Psoas muscle (tissue), 8 donors: ENCODE measurements around the gene KLF15. TPM values are rescaled to one million over a fixed set of nuclear protein-coding genes. Genes with fewer than 3 reads are reported as not detected.
"Not testable (repeated sequence)": the region's sequence is repeated elsewhere in the genome, so short reads cannot be mapped to it uniquely, and the experiment has no call there.

Experiments
- ATAC-seq, 4 donors: fragments of 200-7000 bp; cut with Tn5 transposase; one replicate each; pipeline ENCODE4 v1.9.1; 2020; ENCODE audit warnings: moderate library complexity in 3 of 4, mild to moderate bottlenecking in 2 of 4
- DNase-seq, 2 donors: peaks; one replicate each; pipeline ENCODE4 v3.0.0-alpha.2; 2020
- H3K27ac ChIP-seq: fragments of 200-600 bp; one replicate; pipeline ENCODE4 v1.8.0; 2022
- H3K27me3 ChIP-seq, 3 donors: fragments of 200-600 bp in 1 of 3; one replicate each; pipeline versions ENCODE4 v1.6.1 to v1.8.0; 2013 to 2022; ENCODE audit warnings: low read length in 2 of 3, mild to moderate bottlenecking in 2 of 3, moderate library complexity in 1 of 3; ENCODE audit not compliant: insufficient read depth in 3 of 3
- H3K36me3 ChIP-seq, 2 donors: fragments of 200-600 bp in 1 of 2; one replicate each; pipeline versions ENCODE4 v1.6.1 to v1.8.0; 2013 to 2022; ENCODE audit warnings: low read depth in 1 of 2, mild to moderate bottlenecking in 1 of 2, moderate library complexity in 1 of 2; ENCODE audit not compliant: insufficient read depth in 1 of 2
- H3K4me1 ChIP-seq: fragments of 200-600 bp; one replicate; pipeline ENCODE4 v1.8.0; 2022
- H3K4me3 ChIP-seq: fragments of 200-600 bp; one replicate; pipeline ENCODE4 v1.8.0; 2022; ENCODE audit warnings: mild to moderate bottlenecking
- H3K9me3 ChIP-seq: fragments of 200-600 bp; one replicate; pipeline ENCODE4 v1.8.0; 2022
- CTCF ChIP-seq: fragments of 200-600 bp; IDR thresholded peaks from one replicate; pipeline ENCODE4 v1.8.0; 2022; ENCODE audit warnings: antibody characterized with exemption
- WGBS, 3 donors: extraction: QIAGEN DNeasy Blood & Tissue Kit; methylation state at CpG; one replicate each; pipeline versions ENCODE4 v1.1.6 to v1.1.7; 2013; 5-methylcytosine and 5-hydroxymethylcytosine counted together
- intact Hi-C, 2 donors: fragments of 100-400 bp; cut with DNase I; formaldehyde crosslinking; loops; one replicate each; pipeline versions ENCODE4 v1.11.0 to v1.14.2; 2022
- polyA plus RNA-seq, 3 donors: library from polyadenylated mRNA; stranded (reverse); fragments of 200-250 nt; gene quantifications; one replicate each; pipeline ENCODE4 v1.2.3, GENCODE V29; 2013
- total RNA-seq, 4 donors: library from RNA; stranded (reverse); fragmentation: NEBNext Ultra II Directional in 2 of 4; extraction: Animal tissue kit (Norgen Biotek cat#: 25700) in 2 of 4; gene quantifications; one replicate each; pipeline versions ENCODE4 v1.2.1 to v1.2.4, GENCODE V29; 2021 to 2023
- donor health status: healthy with polysubstance abuse.
- donor health status: DM: no; HTN: no; CAD: no; lungs with moderate emphysema.
- donor health status: Bipolar disorder and iron deficiency.
- donor health status: healthy.
- donor health status: DM: yes; HTN: yes; CAD: no.
- donor health status: DM: no; HTN: no; CAD: no.
- donor health status: DM: no; HTN: no; CAD: no.
- donor health status: DM: yes; HTN: yes; CAD: no.

The KLF15 gene
- total and polyA plus RNA-seq, 7 donors, result 13.2 to 77.6 (median 37.8) TPM

- Histone ChIP-seq H3K4me1 (no peaks in the 10 kb centered on the region), H3K27ac (no peak overlapping the region), H3K9me3 (no peaks in the 10 kb centered on the region), H3K4me3 (no peak overlapping the region), H3K27me3 (no peaks in the 10 kb centered on the region), H3K36me3 (peaks cover 0 to 12% of the 10 kb centered on the region in 2 donors)
- intact Hi-C loops, result loop anchor here in 1 of 2 donors (5.0 kb wide), 1 partner anchor 33 kb away; no protein-coding TSS in a partner anchor
- TF ChIP-seq CTCF, result no peak
- DNase-seq, result peak; percentile 21 to 71
- 30 to 45% (median 32%) methylated on average over 4 of the region's 4 CpGs for whole genome bisulfite sequencing, 3 donors
- ATAC-seq, result peak; percentile 33 to 83 (median 52)
These were observed 17.1 kb downstream of the KLF15 start for GRCh38 chr3:126340081-126340511.

GRCh38 chr3:126339466-126339865 lies 17.7 kb downstream of the KLF15 start:
- Histone ChIP-seq H3K9me3 (no peaks in the 10 kb centered on the region), H3K4me1 (no peaks in the 10 kb centered on the region), H3K4me3 (no peak overlapping the region), H3K27ac (no peak overlapping the region), H3K27me3 (no peaks in the 10 kb centered on the region), H3K36me3 (peaks cover 0 to 9% of the 10 kb centered on the region in 2 donors)
- intact Hi-C loops, result no loop called here
- WGBS, 3 donors, result 78 to 83% (median 81%) methylated on average over 4 of the region's 4 CpGs
- ATAC-seq (no peak), DNase-seq (no peak)
- no peak for TF ChIP-seq CTCF

GRCh38 chr3:126338790-126339288 lies 18.4 kb downstream of the KLF15 start:
- H3K36me3 ChIP-seq, result peaks cover 0 to 6% of the 10 kb centered on the region in 2 donors
- ATAC-seq, result peak in 3 of 4 donors; percentile 8 to 28 (median 20)
- H3K27ac ChIP-seq, result no peak overlapping the region
- no peak overlapping the region for H3K4me3 ChIP-seq
- intact Hi-C loops, result no loop called here
- 39 to 45% (median 44%) methylated on average over 15 of the region's 15 CpGs for WGBS, 3 donors
- H3K9me3 ChIP-seq, result no peaks in the 10 kb centered on the region
- H3K4me1 ChIP-seq, result no peaks in the 10 kb centered on the region
- H3K27me3 ChIP-seq, result no peaks in the 10 kb centered on the region
- peak; percentile 15 to 54 for DNase-seq
- TF ChIP-seq CTCF, result no peak

- TF ChIP-seq CTCF, result no peak
- DNase-seq, result peak in 1 of 2 donors; percentile 35
- H3K36me3 ChIP-seq, result no peaks in the 10 kb centered on the region
- ATAC-seq, result no peak
- no peak overlapping the region for H3K4me3 ChIP-seq
- intact Hi-C loops, result no loop called here
- no peaks in the 10 kb centered on the region for H3K4me1 ChIP-seq
- no peak overlapping the region for H3K27ac ChIP-seq
- H3K27me3 ChIP-seq, result no peaks in the 10 kb centered on the region
- WGBS, 3 donors, result 72 to 75% (median 73%) methylated on average over 11 of the region's 11 CpGs
- no peaks in the 10 kb centered on the region for H3K9me3 ChIP-seq
These were observed 19.1 kb downstream of the KLF15 start for GRCh38 chr3:126337980-126338651.

- 72 to 78% (median 72%) methylated on average over 15 of the region's 15 CpGs for WGBS, 3 donors
- intact Hi-C loops, H3K36me3 ChIP-seq, H3K4me1 ChIP-seq, H3K27ac ChIP-seq, H3K4me3 ChIP-seq, DNase-seq, H3K27me3 ChIP-seq, ATAC-seq: not testable (repeated sequence)
- peaks cover 19% of the 10 kb centered on the region for H3K9me3 ChIP-seq
These were observed 25.3 kb downstream of the KLF15 start for GRCh38 chr3:126331812-126332336.
